ENCODE data around the gene ZNF532. TPM values are rescaled to one million over a fixed set of nuclear protein-coding genes. Genes with fewer than 3 reads are reported as not detected.

The ZNF532 gene
- total and polyA plus RNA-seq, 12 donors = 11.6 to 34.8 (median 22.6) TPM

- 62 to 71% (median 64%) methylated on average over 12 of the region's 12 CpGs for WGBS, 4 donors
- intact Hi-C loops (cut with DNase I) = no loop called here
Measured at GRCh38 chr18:58996131-58996641, 131.5 kb downstream of the ZNF532 start.

GRCh38 chr18:58996696-58997095 is 132.0 kb downstream of the ZNF532 start:
- intact Hi-C loops (cut with DNase I) = no loop called here
- no peaks in the 10 kb centered on the region for H3K9me3 ChIP-seq (replicated peaks in 1 of 3)
- no peak for TF ChIP-seq POLR2A (IDR thresholded peaks at IDR 0.05)
- no peak for TF ChIP-seq CTCF (IDR thresholded peaks at IDR 0.05)

More at GRCh38 chr18:58996131-58996641, 131.5 kb downstream of the ZNF532 start:
- TF ChIP-seq CTCF (IDR thresholded peaks at IDR 0.05) (no peak), POLR2A (IDR thresholded peaks at IDR 0.05) (no peak)
- Histone ChIP-seq H3K27ac (no peak overlapping the region), H3K27me3 (no peaks in the 10 kb centered on the region), H3K4me3 (no peak overlapping the region), H3K36me3 (replicated peaks in 1 of 2) (no peaks in the 10 kb centered on the region), H3K9me3 (replicated peaks in 1 of 3) (no peaks in the 10 kb centered on the region), H3K4me1 (replicated peaks in 1 of 2) (peaks cover 1 to 41% of the 10 kb centered on the region in 2 donors)
- DNase-seq = no peak

GRCh38 chr18:58997811-58998337 is 133.2 kb downstream of the ZNF532 start:
- Histone ChIP-seq H3K36me3 (replicated peaks in 1 of 2) (no peaks in the 10 kb centered on the region), H3K4me1 (replicated peaks in 1 of 2) (peaks cover 0 to 24% of the 10 kb centered on the region in 2 donors), H3K9me3 (replicated peaks in 1 of 3) (no peaks in the 10 kb centered on the region), H3K4me3 (no peak overlapping the region), H3K27me3 (no peaks in the 10 kb centered on the region), H3K27ac (peak overlapping the region in 2 of 5 donors; percentile 21 to 74)
- 51 to 62% (median 57%) methylated on average over 4 of the region's 4 CpGs for WGBS, 4 donors
- intact Hi-C loops (cut with DNase I) = no loop called here
- peak in 2 of 7 donors; percentile 16 to 27 for DNase-seq
- TF ChIP-seq CTCF (IDR thresholded peaks at IDR 0.05) (no peak), POLR2A (IDR thresholded peaks at IDR 0.05) (no peak)

More at GRCh38 chr18:58996696-58997095, 132.0 kb downstream of the ZNF532 start:
- WGBS, 4 donors = 76 to 83% (median 79%) methylated on average over 7 of the region's 7 CpGs
- DNase-seq = no peak
- H3K36me3 ChIP-seq (replicated peaks in 1 of 2) = no peaks in the 10 kb centered on the region
- H3K4me1 ChIP-seq (replicated peaks in 1 of 2) = peaks cover 0 to 36% of the 10 kb centered on the region in 2 donors
- H3K27ac ChIP-seq = no peak overlapping the region
- H3K4me3 ChIP-seq = no peak overlapping the region
- H3K27me3 ChIP-seq = no peaks in the 10 kb centered on the region

- Histone ChIP-seq H3K36me3 (replicated peaks in 1 of 2) (no peaks in the 10 kb centered on the region), H3K4me1 (replicated peaks in 1 of 2) (peaks cover 0 to 17% of the 10 kb centered on the region in 2 donors), H3K27ac (peak overlapping the region in 2 of 5 donors; percentile 44 to 74), H3K4me3 (no peak overlapping the region), H3K9me3 (replicated peaks in 1 of 3) (no peaks in the 10 kb centered on the region), H3K27me3 (no peaks in the 10 kb centered on the region)
- intact Hi-C loops (cut with DNase I) = no loop called here
- TF ChIP-seq POLR2A (IDR thresholded peaks at IDR 0.05) = no peak
- no peak for TF ChIP-seq CTCF (IDR thresholded peaks at IDR 0.05)
- 52 to 64% (median 57%) methylated on average over 13 of the region's 13 CpGs for WGBS, 4 donors
- peak in 6 of 7 donors; percentile 25 to 75 (median 48) for DNase-seq
Measured at GRCh38 chr18:58998401-58999203, 133.9 kb downstream of the ZNF532 start.
